HepG2 (cell line): ENCODE measurements around the gene WDR37. TPM values are rescaled to one million over a fixed set of nuclear protein-coding genes. Genes with fewer than 3 reads are reported as not detected.

ENCODE experiments used
- ATAC-seq: fragments of 200-7000 bp; cut with Tn5 transposase; 3 replicates; pipeline ENCODE4 v1.9.1; 2020; ENCODE audit warnings: mild to moderate bottlenecking, moderate library complexity
- BruUV-seq: library from RNA; stranded (reverse); fragments of 400-500 nt; replicated peaks from 2 replicates; lab custom pipeline; 2021; lab: Mats Ljungman, UMichigan
- CTCF ChIA-PET: fragments of 300-600 bp; formaldehyde crosslinking; extraction: SDS; loops from one replicate; lab custom pipeline; 2021; ENCODE audit warnings: low total read pairs, inconsistent platforms, low intra/inter-chr PET ratio; lab: Yijun Ruan, JAX
- POLR2A ChIA-PET: fragments of 350-600 bp; sonication (Branson Sonifier 250); formaldehyde crosslinking; loops from one replicate; lab custom pipeline; 2020; ENCODE audit warnings: antibody characterized with exemption, inconsistent platforms; lab: Yijun Ruan, JAX
- DNase-seq: peaks from one replicate; pipeline ENCODE4 v3.0.0-alpha.2; 2015; ENCODE audit warnings: low spot score
- FAIRE-seq: peaks from 3 replicates; lab custom pipeline; 2011; peaks lifted over from hg19 to GRCh38; lab: Jason Lieb, UNC
- H2AFZ ChIP-seq: one replicate; pipeline ENCODE4 v1.6.1; 2011; ENCODE audit warnings: low read length, inconsistent platforms
- H3K27ac ChIP-seq: fragments of 300-600 bp; 3 replicates; pipeline ENCODE4 v1.8.0; 2011; ENCODE audit warnings: mixed run types, mild to moderate bottlenecking, mixed read lengths, low read length, inconsistent platforms; ENCODE audit not compliant: insufficient read depth; ENCODE audit errors: extremely low read length
- H3K27me3 ChIP-seq, 2 experiments: fragments of 200-600 bp in 1 of 2; 2 replicates in 1 of 2; 3 replicates in 1 of 2; pipeline versions ENCODE4 v1.6.0 to v1.8.0; 2011; ENCODE audit warnings: low read length in 2 of 2, mild to moderate bottlenecking in 2 of 2, moderate library complexity in 2 of 2, inconsistent platforms in 1 of 2; ENCODE audit not compliant: insufficient read depth in 2 of 2, control insufficient read depth in 1 of 2
- H3K36me3 ChIP-seq, 2 experiments: fragments of 200-600 bp in 1 of 2; replicated peaks in 1 of 2; 2 replicates in 1 of 2; 3 replicates in 1 of 2; pipeline versions ENCODE4 v1.5.1 to v1.8.0; 2011; ENCODE audit warnings: low read length in 2 of 2, inconsistent platforms in 1 of 2; ENCODE audit not compliant: insufficient read depth in 2 of 2, control insufficient read depth in 1 of 2
- H3K4me1 ChIP-seq: 2 replicates; pipeline ENCODE4 v1.5.1; 2012; ENCODE audit warnings: low read length, inconsistent platforms; ENCODE audit not compliant: insufficient read depth
- H3K4me2 ChIP-seq: 2 replicates; pipeline ENCODE4 v1.6.0; 2011; ENCODE audit warnings: low read depth, low read length, inconsistent platforms
- H3K4me3 ChIP-seq, 3 experiments: fragments of 200-600 bp in 1 of 3; sonication (generic), shearing (Covaris generic) in 1 of 3; replicated peaks in 1 of 3; 2 replicates each; pipeline ENCODE4 v1.5.1; 2011 to 2016; ENCODE audit warnings: low read length in 3 of 3, inconsistent platforms in 2 of 3, low read depth in 2 of 3, mild to moderate bottlenecking in 2 of 3, control low read depth in 1 of 3, mixed read lengths in 1 of 3; ENCODE audit not compliant: insufficient read depth in 1 of 3
- H3K79me2 ChIP-seq: one replicate; pipeline ENCODE4 v1.6.1; 2011; ENCODE audit warnings: low read length, inconsistent platforms; ENCODE audit not compliant: insufficient read depth
- H3K9ac ChIP-seq: 2 replicates; pipeline ENCODE4 v1.6.0; 2011; ENCODE audit warnings: mild to moderate bottlenecking, low read depth, low read length, inconsistent platforms; ENCODE audit not compliant: insufficient read depth
- H3K9me3 ChIP-seq: 2 replicates; pipeline ENCODE4 v1.5.1; 2012; ENCODE audit warnings: mild to moderate bottlenecking, low read length
- H4K20me1 ChIP-seq: 2 replicates; pipeline ENCODE4 v1.6.0; 2011; ENCODE audit warnings: inconsistent platforms, mild to moderate bottlenecking, low read length, moderate library complexity; ENCODE audit not compliant: insufficient read depth
- AKNA ChIP-seq: sonication (generic); formaldehyde crosslinking; IDR thresholded peaks from 2 replicates; pipeline ENCODE4 v1.4.0; 2020; ENCODE audit warnings: missing genetic modification reagents, borderline replicate concordance
- JUN ChIP-seq: sonication (generic); formaldehyde crosslinking; IDR thresholded peaks from 2 replicates; pipeline ENCODE4 v1.4.0; 2020; ENCODE audit warnings: mild to moderate bottlenecking, missing genetic modification reagents
- PHF8 ChIP-seq: sonication (generic); formaldehyde crosslinking; IDR thresholded peaks from 2 replicates; pipeline ENCODE4 v1.5.0; 2020; ENCODE audit warnings: missing genetic modification reagents
- SCMH1 ChIP-seq: sonication (generic); formaldehyde crosslinking; IDR thresholded peaks from 2 replicates; pipeline ENCODE4 v1.9.0; 2021; ENCODE audit warnings: missing genetic modification reagents, mild to moderate bottlenecking, borderline replicate concordance
- ZBTB1 ChIP-seq: sonication (generic); formaldehyde crosslinking; IDR thresholded peaks from 2 replicates; pipeline ENCODE4 v1.4.0; 2020; ENCODE audit warnings: missing genetic modification reagents, borderline replicate concordance
- ZBTB21 ChIP-seq: sonication (generic); formaldehyde crosslinking; IDR thresholded peaks from 2 replicates; pipeline ENCODE4 v1.4.0; 2020; ENCODE audit warnings: missing genetic modification reagents
- ZBTB37 ChIP-seq: sonication (generic); formaldehyde crosslinking; IDR thresholded peaks from 2 replicates; pipeline ENCODE4 v1.4.0; 2020; ENCODE audit warnings: mild to moderate bottlenecking, missing genetic modification reagents
- ZFP36L2 ChIP-seq: sonication (generic); formaldehyde crosslinking; IDR thresholded peaks from 2 replicates; pipeline ENCODE4 v1.4.0; 2020; ENCODE audit warnings: missing genetic modification reagents
- ZNF503 ChIP-seq: sonication (generic); formaldehyde crosslinking; IDR thresholded peaks from 2 replicates; pipeline ENCODE4 v1.4.0; 2020; ENCODE audit warnings: missing genetic modification reagents
- ZNF724P ChIP-seq: sonication (generic); formaldehyde crosslinking; IDR thresholded peaks from 2 replicates; pipeline ENCODE4 v1.8.0; 2022; ENCODE audit warnings: missing genetic modification reagents, borderline replicate concordance
- WGBS: methylation state at CpG from one replicate; pipeline ENCODE4 v1.1.6; 2017; ENCODE audit warnings: low lambda C conversion rate; 5-methylcytosine and 5-hydroxymethylcytosine counted together
- in situ Hi-C: cut with HindIII; loops from 2 replicates; pipeline ENCODE4 v1.10.0; 2017; ENCODE audit warnings: low pct_unique_long_range_greater_than_20kb; ENCODE audit not compliant: extremely low pct_ligation_motif_present
- intact Hi-C: fragments of 100-400 bp; cut with micrococcal nuclease; formaldehyde crosslinking; loops from one replicate; pipeline ENCODE4 v1.10.0; 2022; ENCODE audit not compliant: unreplicated experiment
- polyA plus RNA-seq, 8 experiments: library from polyadenylated mRNA; depleted of rRNA in 3 of 8; stranded (reverse) in 7 of 8; unstranded in 1 of 8; fragments of >200 nt; fragmentation: Illumina TruSeq in 4 of 8; extraction: Trizol in 4 of 8; gene quantifications; 2 replicates each; pipeline versions ENCODE4 v1.2.1 to v1.2.3, GENCODE V29; 2011 to 2016; ENCODE audit warnings: low read depth in 4 of 8, missing spikeins in 1 of 8, mixed read lengths in 1 of 8; ENCODE audit not compliant: insufficient read depth in 1 of 8
- total RNA-seq, 5 experiments: library from RNA; depleted of rRNA; stranded (reverse); fragments of >200 nt; fragmentation: Illumina TruSeq; extraction: Trizol; gene quantifications; 2 replicates each; pipeline ENCODE4 v1.2.3, GENCODE V29; 2016; ENCODE audit warnings: low read depth in 1 of 5
- TF ChIP-seq, protein P1 (sequence below): sonication (generic); formaldehyde crosslinking; IDR thresholded peaks from 2 replicates; pipeline ENCODE4 v1.9.0; 2021; ENCODE audit warnings: missing genetic modification reagents, mild to moderate bottlenecking, borderline replicate concordance
- TF ChIP-seq, protein P2 (sequence below): sonication (generic); formaldehyde crosslinking; IDR thresholded peaks from 2 replicates; pipeline ENCODE4 v1.5.0; 2020; ENCODE audit warnings: missing genetic modification reagents

The WDR37 gene
- total and polyA plus RNA-seq, 2 of the 13 experiments (the other 11 are each of a cell fraction or from before 2014, with no cell fraction given), result 5.9 to 7.5 TPM

DNA sequence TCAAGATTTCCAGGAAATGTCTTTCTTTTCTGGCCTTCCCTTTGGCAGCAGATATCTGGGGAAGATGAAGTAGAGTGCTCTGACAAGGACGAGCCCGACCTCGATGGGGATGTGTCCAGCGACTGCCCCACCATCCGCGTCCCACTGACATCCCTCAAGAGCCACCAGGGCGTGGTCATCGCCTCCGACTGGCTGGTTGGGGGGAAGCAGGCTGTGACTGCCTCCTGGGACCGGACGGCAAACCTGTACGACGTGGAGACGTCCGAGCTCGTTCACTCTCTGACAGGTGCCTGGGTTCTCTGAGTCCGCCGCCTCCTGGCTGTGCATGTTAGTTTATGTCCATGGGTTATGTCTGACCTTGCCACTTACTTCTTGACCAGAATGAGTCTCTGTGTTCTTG is 47.4 kb downstream of the WDR37 start (continued):
- TF ChIP-seq, protein P1, sequence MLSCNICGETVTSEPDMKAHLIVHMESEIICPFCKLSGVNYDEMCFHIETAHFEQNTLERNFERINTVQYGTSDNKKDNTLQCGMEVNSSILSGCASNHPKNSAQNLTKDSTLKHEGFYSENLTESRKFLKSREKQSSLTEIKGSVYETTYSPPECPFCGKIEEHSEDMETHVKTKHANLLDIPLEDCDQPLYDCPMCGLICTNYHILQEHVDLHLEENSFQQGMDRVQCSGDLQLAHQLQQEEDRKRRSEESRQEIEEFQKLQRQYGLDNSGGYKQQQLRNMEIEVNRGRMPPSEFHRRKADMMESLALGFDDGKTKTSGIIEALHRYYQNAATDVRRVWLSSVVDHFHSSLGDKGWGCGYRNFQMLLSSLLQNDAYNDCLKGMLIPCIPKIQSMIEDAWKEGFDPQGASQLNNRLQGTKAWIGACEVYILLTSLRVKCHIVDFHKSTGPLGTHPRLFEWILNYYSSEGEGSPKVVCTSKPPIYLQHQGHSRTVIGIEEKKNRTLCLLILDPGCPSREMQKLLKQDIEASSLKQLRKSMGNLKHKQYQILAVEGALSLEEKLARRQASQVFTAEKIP (CRISPR knock-in tag), result no peak

GRCh38 chr10:1104971-1105370 is 48.8 kb downstream of the WDR37 start:
- H3K27me3 ChIP-seq, result no peaks in the 10 kb centered on the region
- no peak overlapping the region for H2AFZ ChIP-seq
- no peak overlapping the region for H3K27ac ChIP-seq
- CTCF ChIA-PET, result no interaction called here
- peaks cover 3% of the 10 kb centered on the region; the same call in 1 of the 2 replicates for H4K20me1 ChIP-seq
- no peak for FAIRE-seq
- H3K36me3 ChIP-seq, result peaks cover 24 to 48% of the 10 kb centered on the region in 2 experiments; a peak in 4 of 5 replicates
- WGBS, result 98% methylated on average over 13 of the region's 14 CpGs
- intact Hi-C loops, result no loop called here
- H3K79me2 ChIP-seq, result no peaks in the 10 kb centered on the region
- H3K4me3 ChIP-seq, result no peak overlapping the region
- peaks cover 5% of the 10 kb centered on the region; the same call in 1 of the 2 replicates for H3K4me1 ChIP-seq
- H3K4me2 ChIP-seq, result no peak overlapping the region
- no peak for ATAC-seq
- H3K9ac ChIP-seq, result no peak overlapping the region
- no peak for DNase-seq
- BruUV-seq, result no TSS peak
- in situ Hi-C loops, result no loop called here
- no peaks in the 10 kb centered on the region for H3K9me3 ChIP-seq
- POLR2A ChIA-PET, result no interaction called here
- TF ChIP-seq ZFP36L2 (no peak), ZBTB37 (CRISPR knock-in tag) (no peak), JUN (no peak), ZBTB1 (CRISPR knock-in tag) (no peak), AKNA (no peak), SCMH1 (CRISPR knock-in tag) (no peak), PHF8 (CRISPR knock-in tag) (no peak), ZNF503 (no peak), ZNF724P (no peak), ZBTB21 (CRISPR knock-in tag) (no peak)
- TF ChIP-seq, protein P2, sequence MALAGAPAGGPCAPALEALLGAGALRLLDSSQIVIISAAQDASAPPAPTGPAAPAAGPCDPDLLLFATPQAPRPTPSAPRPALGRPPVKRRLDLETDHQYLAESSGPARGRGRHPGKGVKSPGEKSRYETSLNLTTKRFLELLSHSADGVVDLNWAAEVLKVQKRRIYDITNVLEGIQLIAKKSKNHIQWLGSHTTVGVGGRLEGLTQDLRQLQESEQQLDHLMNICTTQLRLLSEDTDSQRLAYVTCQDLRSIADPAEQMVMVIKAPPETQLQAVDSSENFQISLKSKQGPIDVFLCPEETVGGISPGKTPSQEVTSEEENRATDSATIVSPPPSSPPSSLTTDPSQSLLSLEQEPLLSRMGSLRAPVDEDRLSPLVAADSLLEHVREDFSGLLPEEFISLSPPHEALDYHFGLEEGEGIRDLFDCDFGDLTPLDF, result no peak
